MCF 10A (cell line): Measurements from ENCODE around the gene TTC7B. TPM values are rescaled to one million over a fixed set of nuclear protein-coding genes. Genes with fewer than 3 reads are reported as not detected.
A peak's percentile ranks its signal among the peaks of the same experiment; 100 is the strongest.

Experiments
- BruUV-seq: library from RNA; stranded (reverse); fragments of 400-500 nt; replicated peaks from 2 replicates; lab custom pipeline; 2021; lab: Mats Ljungman, UMichigan
- CTCF ChIA-PET: fragments of 300-600 bp; sonication (Branson Sonifier 250); formaldehyde crosslinking; extraction: SDS; loops from one replicate; lab custom pipeline; 2021; ENCODE audit warnings: antibody characterized with exemption, inconsistent platforms; lab: Yijun Ruan, JAX
- POLR2A ChIA-PET: fragments of 300-600, 350-650 bp; sonication (Branson Sonifier 250); formaldehyde crosslinking; extraction: SDS; loops from one replicate; lab custom pipeline; 2020; ENCODE audit warnings: antibody characterized with exemption, inconsistent platforms; lab: Yijun Ruan, JAX
- DNase-seq: peaks from one replicate; pipeline ENCODE4 v3.0.0-alpha.2; 2018; ENCODE audit not compliant: unreplicated experiment
- H3K27ac Mint-ChIP-seq: one replicate; pipeline ENCODE4 v1.8.0; 2022; ENCODE audit warnings: mild to moderate bottlenecking, low read depth, mixed read lengths; ENCODE audit not compliant: unreplicated experiment
- H3K27me3 Mint-ChIP-seq: one replicate; pipeline ENCODE4 v1.8.0; 2022; ENCODE audit warnings: mixed read lengths; ENCODE audit not compliant: insufficient read depth, unreplicated experiment
- H3K36me3 Mint-ChIP-seq: one replicate; pipeline ENCODE4 v1.8.0; 2022; ENCODE audit warnings: mild to moderate bottlenecking, moderate library complexity, mixed read lengths; ENCODE audit not compliant: insufficient read depth, unreplicated experiment
- H3K4me1 Mint-ChIP-seq: one replicate; pipeline ENCODE4 v1.8.0; 2022; ENCODE audit warnings: mixed read lengths; ENCODE audit not compliant: insufficient read depth, unreplicated experiment
- H3K4me3 Mint-ChIP-seq: one replicate; pipeline ENCODE4 v1.8.0; 2022; ENCODE audit warnings: mild to moderate bottlenecking, moderate library complexity, mixed read lengths; ENCODE audit not compliant: unreplicated experiment
- H3K9me3 Mint-ChIP-seq: one replicate; pipeline ENCODE4 v1.8.0; 2022; ENCODE audit warnings: mixed read lengths; ENCODE audit not compliant: unreplicated experiment
- CTCF ChIP-seq: fragments of 200-600 bp; IDR thresholded peaks from one replicate; pipeline ENCODE4 v1.8.0; 2022; ENCODE audit warnings: antibody characterized with exemption, mild to moderate bottlenecking; ENCODE audit not compliant: unreplicated experiment
- intact Hi-C: fragments of 100-400 bp; cut with micrococcal nuclease; formaldehyde crosslinking; loops from 2 replicates; pipeline ENCODE4 v1.14.1; 2022
- total RNA-seq: library from RNA; stranded (reverse); gene quantifications from 2 replicates; pipeline ENCODE4 v1.2.3, GENCODE V29; 2022

TTC7B gene
- total RNA-seq, 1 experiment from 2014 or later: 31.1 TPM

DNA sequence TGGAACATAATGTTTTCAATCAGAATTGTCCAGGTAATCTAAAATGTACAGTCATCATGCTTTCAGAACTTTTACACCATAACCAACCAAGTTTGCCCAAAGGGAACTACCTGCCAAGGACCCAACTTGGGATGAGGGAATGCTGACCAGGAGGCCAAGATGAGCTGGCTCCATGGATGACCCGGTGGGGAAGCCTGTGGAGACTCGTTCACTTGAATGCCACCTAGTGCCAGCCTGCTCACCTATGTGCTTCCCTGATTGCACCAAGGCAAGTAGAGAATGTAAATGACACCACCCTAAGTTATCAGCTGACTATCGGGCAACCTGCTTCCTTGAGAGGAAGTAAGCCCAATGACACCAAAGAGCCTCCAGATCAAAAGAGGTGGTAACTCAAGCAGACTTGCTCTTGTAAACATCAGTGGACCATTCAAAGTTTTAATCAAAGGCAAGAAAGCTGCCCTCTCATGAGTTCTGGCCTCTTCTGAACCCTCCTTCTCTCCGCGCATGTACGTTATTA, 137.3 kb downstream of the TTC7B start:
- Mint-ChIP-seq H3K27me3 (no peaks in the 10 kb centered on the region), H3K36me3 (no peaks in the 10 kb centered on the region), H3K4me3 (no peak overlapping the region), H3K9me3 (no peaks in the 10 kb centered on the region), H3K4me1 (peaks cover 8% of the 10 kb centered on the region), H3K27ac (no peak overlapping the region)
- BruUV-seq: no TSS peak
- ChIA-PET POLR2A (no interaction called here), CTCF (interaction anchor here (0.5 kb wide), 1 partner anchor 79 kb away, joined by 3 read pairs; no protein-coding TSS in a partner anchor)
- DNase-seq: no peak
- TF ChIP-seq CTCF: no peak
- intact Hi-C loops: no loop called here

DNA sequence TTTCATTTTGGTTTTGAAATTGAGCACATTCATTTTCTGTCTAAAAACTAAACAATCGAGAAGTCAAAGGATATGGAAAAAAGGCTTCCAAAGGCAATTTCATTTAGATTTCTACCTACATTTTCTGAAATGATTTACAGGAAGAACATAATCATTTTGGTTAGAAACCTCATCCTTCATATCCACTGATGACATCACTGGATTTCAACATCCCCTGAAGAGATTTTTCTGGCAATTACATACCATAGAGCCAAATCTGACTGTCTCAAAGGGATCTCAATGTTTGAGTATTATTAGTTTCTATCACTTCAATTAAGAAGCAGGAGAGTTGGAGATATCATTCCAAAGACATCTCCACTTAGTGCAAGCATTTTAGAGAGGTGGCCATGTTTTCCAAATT, 137.8 kb downstream of the TTC7B start:
- no peaks in the 10 kb centered on the region for H3K9me3 Mint-ChIP-seq
- no peaks in the 10 kb centered on the region for H3K36me3 Mint-ChIP-seq
- BruUV-seq: no TSS peak
- peak overlapping the region; percentile 51 for H3K27ac Mint-ChIP-seq
- no peak overlapping the region for H3K4me3 Mint-ChIP-seq
- DNase-seq: no peak
- ChIA-PET POLR2A (no interaction called here), CTCF (no interaction called here)
- no peaks in the 10 kb centered on the region for H3K27me3 Mint-ChIP-seq
- TF ChIP-seq CTCF: no peak
- peaks cover 8% of the 10 kb centered on the region for H3K4me1 Mint-ChIP-seq
- intact Hi-C loops: no loop called here

- peak overlapping the region; percentile 51 for H3K27ac Mint-ChIP-seq
- no peaks in the 10 kb centered on the region for H3K9me3 Mint-ChIP-seq
- TF ChIP-seq CTCF: no peak
- ChIA-PET POLR2A (interaction anchor here (0.6 kb wide), 1 partner anchor 14 kb away, joined by 3 read pairs; no protein-coding TSS in a partner anchor), CTCF (interaction anchor here (1.2 kb wide), 1 partner anchor 19 kb away, joined by 3 read pairs; no protein-coding TSS in a partner anchor)
- DNase-seq: peak; percentile 33
- intact Hi-C loops: no loop called here
- BruUV-seq: no TSS peak
- no peaks in the 10 kb centered on the region for H3K36me3 Mint-ChIP-seq
- no peak overlapping the region for H3K4me3 Mint-ChIP-seq
- H3K27me3 Mint-ChIP-seq: no peaks in the 10 kb centered on the region
- H3K4me1 Mint-ChIP-seq: peaks cover 8% of the 10 kb centered on the region
Observed at GRCh38 chr14:90677484-90678050, 138.7 kb downstream of the TTC7B start.

DNA sequence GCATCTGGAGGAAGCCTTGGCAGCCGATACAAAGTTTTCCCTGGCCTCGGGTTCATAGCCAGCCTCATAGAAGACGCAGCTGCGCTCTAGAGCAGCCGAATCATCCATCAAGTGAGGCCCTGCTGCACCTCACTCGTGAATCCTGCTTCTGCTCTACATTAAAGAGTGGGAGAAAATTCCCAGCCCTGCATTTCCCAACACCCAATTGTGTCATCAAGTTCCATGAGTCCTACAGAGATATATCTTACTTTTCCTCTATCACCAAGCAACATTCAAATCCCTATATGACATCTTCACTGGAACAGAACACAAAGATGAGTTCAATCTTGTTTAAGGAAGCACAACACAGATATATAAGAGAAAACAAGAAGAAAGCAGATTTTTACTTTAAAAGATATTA, 139.3 kb downstream of the TTC7B start:
- POLR2A ChIA-PET: interaction anchor here (0.6 kb wide), 1 partner anchor 13 kb away, joined by 3 read pairs; no protein-coding TSS in a partner anchor
- no TSS peak for BruUV-seq
- no peaks in the 10 kb centered on the region for H3K36me3 Mint-ChIP-seq
- no peaks in the 10 kb centered on the region for H3K9me3 Mint-ChIP-seq
- no peak for TF ChIP-seq CTCF
- no peaks in the 10 kb centered on the region for H3K27me3 Mint-ChIP-seq
- H3K4me3 Mint-ChIP-seq: no peak overlapping the region
- H3K27ac Mint-ChIP-seq: no peak overlapping the region
- CTCF ChIA-PET: interaction anchor here (1.2 kb wide), 1 partner anchor 20 kb away, joined by 3 read pairs; no protein-coding TSS in a partner anchor
- peaks cover 8% of the 10 kb centered on the region for H3K4me1 Mint-ChIP-seq
- intact Hi-C loops: no loop called here
- no peak for DNase-seq
